Stimulated activated CD8-positive, alpha-beta memory T cell treated with anti-CD3 and anti-CD28 coated beads, Interleukin-15, amount 100 ng/mL, for 24 hours (primary cell): ENCODE measurements around the gene PLP2.
A peak's percentile ranks its signal among the peaks of the same experiment; 100 is the strongest.
"Not testable (repeated sequence)": the region's sequence is repeated elsewhere in the genome, so short reads cannot be mapped to it uniquely, and the experiment has no call there.

Experiments
- DNase-seq: peaks from one replicate; pipeline ENCODE4 v3.0.0-alpha.2; 2020; ENCODE audit warnings: low read depth

Gene PLP2

GRCh38 chrX:49163555-49164419 is 7.9 kb upstream of the PLP2 start:
- peak; percentile 58 for DNase-seq

- no peak for DNase-seq
These were observed 6.9 kb upstream of the PLP2 start for GRCh38 chrX:49164589-49165360.

- DNase-seq: peak; percentile 22
These were observed 5.5 kb upstream of the PLP2 start for GRCh38 chrX:49165901-49166881.

GRCh38 chrX:49166914-49167739 is 4.6 kb upstream of the PLP2 start:
- peak; percentile 21 for DNase-seq

GRCh38 chrX:49167740-49168108 is 4.0 kb upstream of the PLP2 start:
- no peak for DNase-seq

- peak; percentile 25 for DNase-seq
These were observed 632 bp downstream of the PLP2 start for GRCh38 chrX:49172280-49172780.

GRCh38 chrX:49173544-49173943 is 1.8 kb downstream of the PLP2 start:
- DNase-seq: not testable (repeated sequence)

- no peak for DNase-seq
These were observed 3.0 kb downstream of the PLP2 start for GRCh38 chrX:49174723-49175122.

GRCh38 chrX:49175435-49176274 is 4.0 kb downstream of the PLP2 start:
- no peak for DNase-seq

- no peak for DNase-seq
These were observed 5.0 kb downstream of the PLP2 start for GRCh38 chrX:49176421-49177326.

GRCh38 chrX:49177338-49177833 is 5.7 kb downstream of the PLP2 start:
- no peak for DNase-seq

- DNase-seq: no peak
These were observed 6.3 kb downstream of the PLP2 start for GRCh38 chrX:49177873-49178480.

GRCh38 chrX:49178537-49178936 is 6.8 kb downstream of the PLP2 start:
- DNase-seq: no peak

GRCh38 chrX:49179358-49179757 is 7.7 kb downstream of the PLP2 start:
- DNase-seq: no peak

GRCh38 chrX:49183701-49184281 is 12.1 kb downstream of the PLP2 start:
- DNase-seq: no peak

GRCh38 chrX:49184294-49185281 is 12.9 kb downstream of the PLP2 start:
- DNase-seq: no peak
